DOHH2 (cell line): Measurements from ENCODE around the gene PLXND1.

Experiments used
- CTCF ChIP-seq: fragments of 200-600 bp; sonication (generic); IDR thresholded peaks from one replicate; pipeline ENCODE4 v1.5.1; 2014; ENCODE audit warnings: antibody characterized with exemption, mild to moderate bottlenecking, low read depth, low read length; ENCODE audit not compliant: poor library complexity, severe bottlenecking
- EZH2phosphoT487 ChIP-seq: fragments of 200-600 bp; sonication (generic); IDR thresholded peaks from 2 replicates; pipeline ENCODE4 v1.6.1; 2017; ENCODE audit warnings: borderline replicate concordance, mild to moderate bottlenecking, antibody characterized with exemption, low read length, moderate library complexity, mixed read lengths

- TF ChIP-seq CTCF, result no peak
- TF ChIP-seq EZH2phosphoT487, result no peak
Measured at GRCh38 chr3:129553171-129553570, 53.3 kb downstream of the PLXND1 start.
